A673 (cell line): ENCODE measurements around the gene NUMB. TPM values are rescaled to one million over a fixed set of nuclear protein-coding genes. Genes with fewer than 3 reads are reported as not detected.

Experiments
- BruUV-seq: library from RNA; stranded (reverse); fragments of 400-500 nt; replicated peaks from 2 replicates; lab custom pipeline; 2021; lab: Mats Ljungman, UMichigan
- CTCF ChIA-PET: fragments of 300-600 bp; sonication (Branson Sonifier 250); formaldehyde crosslinking; loops from one replicate; lab custom pipeline; 2022; ENCODE audit warnings: antibody characterized with exemption; lab: Charles Lee
- POLR2A ChIA-PET: fragments of 300-600 bp; sonication (Branson Sonifier 250); formaldehyde crosslinking; loops from one replicate; lab custom pipeline; 2022; ENCODE audit warnings: antibody characterized with exemption; ENCODE audit not compliant: low non-redundant PET; lab: Charles Lee
- DNase-seq: peaks from one replicate; pipeline ENCODE4 v3.0.0-alpha.2; 2015; ENCODE audit warnings: low spot score
- H3K27ac ChIP-seq: fragments of 200-600 bp; sonication (generic); 2 replicates; pipeline ENCODE4 v1.5.1; 2016; ENCODE audit warnings: mixed run types, low read depth, mild to moderate bottlenecking, mixed read lengths, antibody characterized with exemption, low read length; ENCODE audit not compliant: poor library complexity, severe bottlenecking
- H3K27me3 ChIP-seq: fragments of 200-600 bp; sonication (generic); replicated peaks from 2 replicates; pipeline ENCODE4 v1.6.1; 2017; ENCODE audit warnings: mixed run types, low read depth, mild to moderate bottlenecking, mixed read lengths, antibody characterized with exemption, low read length; ENCODE audit not compliant: insufficient read depth, poor library complexity
- H3K36me3 ChIP-seq: fragments of 200-600 bp; sonication (generic); 2 replicates; pipeline ENCODE4 v1.6.1; 2016; ENCODE audit warnings: mixed run types, mild to moderate bottlenecking, mixed read lengths, antibody characterized with exemption, low read length; ENCODE audit not compliant: insufficient read depth, poor library complexity, severe bottlenecking
- H3K4me1 ChIP-seq: fragments of 200-600 bp; sonication (generic); 2 replicates; pipeline ENCODE4 v1.6.1; 2017; ENCODE audit warnings: mixed run types, mild to moderate bottlenecking, mixed read lengths, antibody characterized with exemption, low read length; ENCODE audit not compliant: insufficient read depth, poor library complexity, severe bottlenecking
- H3K4me3 ChIP-seq: fragments of 200-600 bp; sonication (generic); 2 replicates; pipeline ENCODE4 v1.5.1; 2016; ENCODE audit warnings: low read depth, mixed run types, mild to moderate bottlenecking, mixed read lengths, low read length; ENCODE audit not compliant: poor library complexity, severe bottlenecking
- H3K9me3 ChIP-seq: fragments of 200-600 bp; sonication (generic); 2 replicates; pipeline ENCODE4 v1.6.1; 2016; ENCODE audit warnings: mixed run types, low read depth, mild to moderate bottlenecking, mixed read lengths, antibody characterized with exemption, low read length; ENCODE audit not compliant: poor library complexity, severe bottlenecking
- CTCF ChIP-seq: fragments of 300-800, 200-600 bp; sonication (generic); conservative IDR thresholded peaks from 2 replicates; pipeline ENCODE4 v1.5.1; 2017; ENCODE audit warnings: low read depth, mild to moderate bottlenecking, antibody characterized with exemption, low read length, moderate library complexity, mixed read lengths
- EZH2 ChIP-seq: fragments of 200-600 bp; sonication (generic); IDR thresholded peaks from 2 replicates; pipeline ENCODE4 v1.6.1; 2017; ENCODE audit warnings: borderline replicate concordance, low read depth, mild to moderate bottlenecking, mixed read lengths, antibody characterized with exemption, low read length; ENCODE audit not compliant: poor library complexity, severe bottlenecking
- intact Hi-C: fragments of 100-400 bp; cut with micrococcal nuclease; formaldehyde crosslinking; loops from one replicate; pipeline ENCODE4 v1.10.0; 2022; ENCODE audit not compliant: unreplicated experiment
- total RNA-seq: library from RNA; stranded (reverse); gene quantifications from 2 replicates; pipeline ENCODE4 v1.2.3, GENCODE V29; 2021

The NUMB gene
- total RNA-seq, 1 experiment from 2014 or later: 46.3 TPM

- CTCF ChIA-PET: interaction anchor here (0.6 to 0.7 kb wide), 2 partner anchors 8 to 299 kb away, joined by 3 to 6 read pairs; no protein-coding TSS in a partner anchor
- Histone ChIP-seq H3K27ac (no peak overlapping the region), H3K4me1 (no peaks in the 10 kb centered on the region), H3K36me3 (peaks cover 1% of the 10 kb centered on the region), H3K27me3 (no peaks in the 10 kb centered on the region), H3K9me3 (no peaks in the 10 kb centered on the region), H3K4me3 (no peak overlapping the region)
- no peak for TF ChIP-seq EZH2
- no peak for TF ChIP-seq CTCF
- POLR2A ChIA-PET: no interaction called here
- DNase-seq: no peak
- intact Hi-C loops: no loop called here
- no TSS peak for BruUV-seq
Observed at GRCh38 chr14:73500360-73500759, 42.0 kb upstream of the NUMB start.

- H3K9me3 ChIP-seq: no peaks in the 10 kb centered on the region
- no peak overlapping the region for H3K27ac ChIP-seq
- ChIA-PET CTCF (no interaction called here), POLR2A (no interaction called here)
- H3K27me3 ChIP-seq: no peaks in the 10 kb centered on the region
- H3K36me3 ChIP-seq: peaks cover 19% of the 10 kb centered on the region
- peaks cover 13% of the 10 kb centered on the region for H3K4me1 ChIP-seq
- intact Hi-C loops: loop anchor here (5.0 kb wide), 1 partner anchor 138 kb away; no protein-coding TSS in a partner anchor
- H3K4me3 ChIP-seq: no peak overlapping the region
- no TSS peak for BruUV-seq
- DNase-seq: no peak
- no peak for TF ChIP-seq CTCF
- TF ChIP-seq EZH2: no peak
Observed at GRCh38 chr14:73494593-73494992, 36.2 kb upstream of the NUMB start.

GRCh38 chr14:73492670-73493069 is 34.3 kb upstream of the NUMB start:
- no peaks in the 10 kb centered on the region for H3K27me3 ChIP-seq
- POLR2A ChIA-PET: no interaction called here
- no peak for DNase-seq
- peaks cover 13% of the 10 kb centered on the region for H3K4me1 ChIP-seq
- BruUV-seq: TSS peak; percentile 54
- H3K9me3 ChIP-seq: no peaks in the 10 kb centered on the region
- H3K27ac ChIP-seq: no peak overlapping the region
- TF ChIP-seq EZH2 (no peak), CTCF (no peak)
- peaks cover 19% of the 10 kb centered on the region for H3K36me3 ChIP-seq
- peak overlapping the region; percentile 87 for H3K4me3 ChIP-seq
- intact Hi-C loops: loop anchor here (5.0 kb wide), 1 partner anchor 140 kb away; no protein-coding TSS in a partner anchor
- CTCF ChIA-PET: no interaction called here
